ENCODE results near the gene GBX1. TPM values are rescaled to one million over a fixed set of nuclear protein-coding genes. Genes with fewer than 3 reads are reported as not detected.

GBX1 gene
- total RNA-seq, 6 experiments from 2014 or later, result not detected

- no peaks in the 10 kb centered on the region for H3K4me1 ChIP-seq
- H3K27me3 ChIP-seq, result no peaks in the 10 kb centered on the region
- no peak overlapping the region for H3K4me3 ChIP-seq
- intact Hi-C loops (cut with DNase I), result no loop called here
- no peak for DNase-seq
- no peaks in the 10 kb centered on the region for H3K36me3 ChIP-seq
- H3K27ac ChIP-seq, result no peak overlapping the region
- no peak for TF ChIP-seq CTCF (IDR thresholded peaks at IDR 0.05)
- TF ChIP-seq POLR2A (IDR thresholded peaks at IDR 0.05), result no peak
- no peak for ATAC-seq
- H3K9me3 ChIP-seq, result no peaks in the 10 kb centered on the region
These were observed 30.4 kb upstream of the GBX1 start for GRCh38 chr7:151197932-151198331.

GRCh38 chr7:151195616-151196450 is 28.3 kb upstream of the GBX1 start:
- Histone ChIP-seq H3K27ac (no peak overlapping the region), H3K4me3 (no peak overlapping the region), H3K36me3 (no peaks in the 10 kb centered on the region), H3K4me1 (no peaks in the 10 kb centered on the region), H3K27me3 (no peaks in the 10 kb centered on the region), H3K9me3 (no peaks in the 10 kb centered on the region)
- ATAC-seq, result no peak
- intact Hi-C loops (cut with DNase I), result no loop called here
- WGBS (ENCODE audit: insufficient coverage, low coverage, low lambda C conversion rate, missing lambda C conversion rate), result 36% methylated on average over 12 of the region's 19 CpGs
- TF ChIP-seq CTCF (IDR thresholded peaks at IDR 0.05), result no peak
- no peak for TF ChIP-seq POLR2A (IDR thresholded peaks at IDR 0.05)
- DNase-seq, result peak in 1 of 3 donors; percentile 47

- WGBS (ENCODE audit: insufficient coverage, low coverage, low lambda C conversion rate, missing lambda C conversion rate), result 50% methylated on average over 2 of the region's 7 CpGs
- no peak for ATAC-seq
- Histone ChIP-seq H3K4me1 (no peaks in the 10 kb centered on the region), H3K27me3 (no peaks in the 10 kb centered on the region), H3K36me3 (no peaks in the 10 kb centered on the region), H3K9me3 (no peaks in the 10 kb centered on the region), H3K4me3 (no peak overlapping the region), H3K27ac (no peak overlapping the region)
- TF ChIP-seq CTCF (IDR thresholded peaks at IDR 0.05), result no peak
- no peak for TF ChIP-seq POLR2A (IDR thresholded peaks at IDR 0.05)
- no peak for DNase-seq
- intact Hi-C loops (cut with DNase I), result no loop called here
These were observed 26.7 kb upstream of the GBX1 start for GRCh38 chr7:151194188-151194587.

- intact Hi-C loops (cut with DNase I), result no loop called here
- H3K4me1 ChIP-seq, result no peaks in the 10 kb centered on the region
- ATAC-seq (no peak), DNase-seq (no peak)
- H3K9me3 ChIP-seq, result no peaks in the 10 kb centered on the region
- 81% methylated on average over 9 of the region's 14 CpGs for whole genome bisulfite sequencing (ENCODE audit: insufficient coverage, low coverage, low lambda C conversion rate, missing lambda C conversion rate)
- H3K4me3 ChIP-seq, result no peak overlapping the region
- no peaks in the 10 kb centered on the region for H3K27me3 ChIP-seq
- TF ChIP-seq CTCF (IDR thresholded peaks at IDR 0.05), result no peak
- TF ChIP-seq POLR2A (IDR thresholded peaks at IDR 0.05), result no peak
- H3K27ac ChIP-seq, result no peak overlapping the region
- H3K36me3 ChIP-seq, result no peaks in the 10 kb centered on the region
These were observed 25.9 kb upstream of the GBX1 start for GRCh38 chr7:151193203-151193978.

Measured in right lobe of liver (tissue), 6 donors.